ENCODE measurements around the gene CPSF4L.

The CPSF4L gene

DNA sequence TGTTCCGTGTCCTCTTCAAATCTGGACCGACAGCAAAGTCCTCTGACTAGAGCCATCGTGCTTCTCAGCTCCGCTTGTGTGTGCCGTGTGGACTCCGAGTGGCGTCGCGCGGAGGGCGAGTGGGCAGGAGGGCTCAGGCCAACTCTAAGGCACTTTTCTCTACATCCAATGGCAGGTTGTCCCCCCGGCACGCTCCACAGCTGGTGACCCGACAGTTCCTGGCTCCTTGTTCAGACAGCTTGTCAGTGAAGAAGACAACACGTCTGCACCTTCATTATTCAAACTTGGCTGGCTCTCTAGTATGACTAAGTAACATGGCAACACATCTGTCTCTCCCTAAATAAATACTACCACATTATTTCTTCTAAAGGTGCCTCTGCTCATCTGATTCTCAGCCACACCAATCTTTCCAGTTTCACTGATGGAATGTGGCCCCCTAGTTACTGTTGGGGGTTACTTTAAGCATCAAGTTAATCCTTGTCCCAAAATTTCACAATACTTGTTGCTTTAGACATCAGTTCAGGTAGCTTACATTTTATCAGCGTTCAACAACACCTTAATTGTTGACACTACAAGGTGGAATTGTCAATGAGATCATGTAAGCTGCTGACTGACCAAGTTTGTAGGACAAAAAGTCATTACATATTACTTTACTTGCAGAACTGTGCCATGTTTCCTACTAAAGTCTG lies 53.4 kb downstream of the CPSF4L start:
- TF ChIP-seq CTCF (IDR thresholded peaks at IDR 0.05; ENCODE audit: low read depth, low read length): no peak

DNA sequence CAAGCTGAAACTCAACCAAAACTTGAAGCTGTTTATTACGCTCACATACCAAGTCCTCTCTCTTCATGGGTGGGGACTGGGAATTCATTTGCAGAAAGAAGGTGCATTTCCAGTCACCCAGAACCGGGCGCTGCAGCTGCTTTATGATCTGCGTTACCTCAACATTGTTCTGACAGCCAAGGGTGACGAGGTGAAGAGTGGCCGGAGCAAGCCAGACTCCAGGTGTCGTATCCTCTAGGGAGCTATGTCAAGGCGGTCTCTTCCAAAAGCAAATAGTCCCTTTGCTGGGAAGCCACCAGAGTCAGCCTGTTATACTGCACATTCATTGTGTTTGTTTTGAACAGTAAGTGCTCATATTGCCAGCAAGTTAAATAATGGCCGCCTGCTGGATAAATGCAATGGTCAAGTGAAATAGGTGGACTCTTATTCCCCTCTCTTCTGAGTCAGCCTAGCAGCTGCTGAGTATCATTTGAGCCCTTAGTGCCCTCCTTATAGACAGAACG lies 56.2 kb downstream of the CPSF4L start:
- no peak for TF ChIP-seq CTCF (IDR thresholded peaks at IDR 0.05; ENCODE audit: low read depth, low read length)
- no peak overlapping the region for H3K4me3 ChIP-seq (ENCODE audit: low read depth, low read length)

More for the DNA sequence above, 53.4 kb downstream of the CPSF4L start:
- H3K4me3 ChIP-seq (ENCODE audit: low read depth, low read length): no peak overlapping the region

DNA sequence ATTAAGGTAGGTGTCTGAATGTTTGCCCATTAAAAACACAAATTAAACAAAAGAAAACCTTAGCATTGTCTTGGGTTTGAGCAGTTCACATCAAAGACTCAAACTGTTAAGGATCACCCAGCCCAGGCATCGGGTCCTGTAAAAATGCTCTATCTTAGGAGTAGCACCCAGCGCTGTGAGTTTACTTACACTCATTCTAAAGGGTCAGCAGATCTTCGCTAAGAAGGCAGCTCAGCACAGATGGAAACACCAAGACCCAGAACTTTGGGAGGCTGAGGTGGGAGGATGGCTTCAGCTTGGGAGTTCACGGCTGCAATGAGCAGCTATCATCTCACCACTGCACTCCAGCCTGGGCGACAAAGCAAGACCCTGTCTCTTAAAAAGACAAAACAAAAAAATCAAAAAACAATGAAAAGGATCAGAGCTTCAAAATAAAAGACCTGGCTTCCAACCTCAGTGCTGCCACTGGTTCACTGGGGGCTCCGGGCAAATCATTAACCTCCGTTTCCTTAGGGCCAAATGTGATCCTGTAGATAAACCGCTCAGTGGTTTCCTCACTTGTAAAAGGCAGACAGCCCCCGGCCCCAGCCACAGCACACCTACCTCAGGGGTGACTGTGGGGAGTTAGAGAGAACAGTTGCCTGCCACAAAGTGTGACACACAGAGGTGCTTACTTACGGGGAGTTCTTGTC lies 57.7 kb downstream of the CPSF4L start:
- no peak for TF ChIP-seq CTCF (IDR thresholded peaks at IDR 0.05; ENCODE audit: low read depth, low read length)
- no peak overlapping the region for H3K4me3 ChIP-seq (ENCODE audit: low read depth, low read length)

DNA sequence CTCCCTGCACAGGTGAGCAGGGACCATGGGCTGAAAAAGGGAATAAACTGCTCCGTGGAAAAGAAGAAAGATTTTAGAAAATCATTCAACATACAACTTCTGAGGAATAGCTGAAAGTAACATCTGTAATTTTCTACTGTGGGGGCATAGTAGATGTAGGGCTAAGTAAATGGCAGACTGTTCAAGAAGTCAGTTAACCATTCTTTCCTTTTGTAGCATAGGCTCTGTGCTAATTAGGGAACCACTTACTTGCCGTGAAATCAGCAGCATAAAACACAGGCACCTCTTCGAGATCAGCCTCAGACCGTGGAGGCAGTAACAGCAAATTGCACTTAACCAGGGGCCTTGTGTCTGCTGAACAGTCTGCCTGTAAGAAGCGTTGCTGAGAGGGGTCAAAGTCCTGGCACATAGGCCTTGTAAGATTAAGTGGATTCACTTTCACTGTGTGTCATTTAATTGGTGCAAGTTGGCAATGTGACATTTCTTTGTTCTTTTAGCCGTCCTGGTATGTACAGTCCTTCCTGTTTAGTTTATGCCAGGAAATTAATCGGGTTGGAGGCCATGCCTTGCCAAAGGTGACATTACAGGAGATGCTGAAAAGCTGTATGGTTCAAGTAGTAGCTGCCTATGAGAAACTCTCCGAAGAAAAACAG lies 58.4 kb downstream of the CPSF4L start:
- no peak overlapping the region for H3K4me3 ChIP-seq (ENCODE audit: low read depth, low read length)
- TF ChIP-seq CTCF (IDR thresholded peaks at IDR 0.05; ENCODE audit: low read depth, low read length): no peak

- no peak for TF ChIP-seq CTCF (IDR thresholded peaks at IDR 0.05; ENCODE audit: low read depth, low read length)
Measured at GRCh38 chr17:73201215-73202069, 60.2 kb downstream of the CPSF4L start.

DNA sequence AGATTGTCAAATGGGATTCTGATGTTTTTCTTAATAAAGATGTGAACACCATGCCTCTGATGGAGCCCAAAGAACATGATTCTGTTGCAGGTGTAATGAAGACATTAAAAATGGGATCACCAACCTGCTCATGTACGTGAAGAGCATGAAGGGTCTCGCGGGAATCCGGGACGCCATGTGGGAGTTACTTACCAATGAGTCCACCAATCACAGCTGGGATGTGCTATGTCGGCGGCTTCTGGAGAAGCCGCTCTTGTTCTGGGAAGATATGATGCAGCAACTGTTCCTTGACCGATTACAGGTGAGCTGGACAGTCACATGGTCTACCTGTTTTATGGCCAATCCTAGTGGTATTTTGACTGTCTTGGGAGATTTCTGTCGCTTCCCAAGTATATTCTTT lies 61.2 kb downstream of the CPSF4L start:
- no peak for TF ChIP-seq CTCF (IDR thresholded peaks at IDR 0.05; ENCODE audit: low read depth, low read length)
- H3K4me3 ChIP-seq (ENCODE audit: low read depth, low read length): no peak overlapping the region

More at GRCh38 chr17:73201215-73202069, 60.2 kb downstream of the CPSF4L start:
- no peak overlapping the region for H3K4me3 ChIP-seq (ENCODE audit: low read depth, low read length)

Data from WI38 (cell line).